GM18870 (cell line): Measurements from ENCODE around the gene GRPR.

Experiments
- ATAC-seq: cut with Tn5 transposase; IDR thresholded peaks from one replicate; pipeline ENCODE4 v1.9.1; 2021; ENCODE audit warnings: moderate library complexity; ENCODE audit not compliant: unreplicated experiment

Gene GRPR

DNA sequence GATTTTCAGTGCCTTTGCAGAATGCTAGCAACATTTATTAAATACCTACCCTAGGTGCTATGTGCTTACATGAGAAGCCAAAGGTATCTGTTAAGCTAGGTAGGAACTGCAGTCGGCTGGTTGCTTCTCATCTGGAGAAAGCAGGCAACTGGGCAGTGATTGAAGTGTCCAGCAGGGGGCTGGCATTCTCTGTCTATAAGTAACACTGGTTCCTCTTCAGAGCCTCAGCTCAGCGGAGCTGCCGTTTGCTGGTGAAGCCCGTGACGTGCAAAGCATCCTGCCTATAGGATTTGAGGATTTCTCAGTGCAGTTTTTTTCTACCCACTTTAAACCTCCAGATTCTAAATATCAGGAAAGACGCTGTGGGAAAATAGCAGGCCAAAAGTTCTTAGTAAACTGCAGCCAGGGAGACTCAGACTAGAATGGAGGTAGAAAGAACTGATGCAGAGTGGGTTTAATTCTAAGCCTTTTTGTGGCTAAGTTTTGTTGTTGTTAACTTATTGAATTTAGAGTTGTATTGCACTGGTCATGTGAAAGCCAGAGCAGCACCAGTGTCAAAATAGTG, at the start of gene GRPR:
GRPR (plus strand) TSS at position 344 of the 565 bp plus-strand sequence. CDS start 389 bp downstream, outside the sequence.
- peak; percentile 46 for ATAC-seq

DNA sequence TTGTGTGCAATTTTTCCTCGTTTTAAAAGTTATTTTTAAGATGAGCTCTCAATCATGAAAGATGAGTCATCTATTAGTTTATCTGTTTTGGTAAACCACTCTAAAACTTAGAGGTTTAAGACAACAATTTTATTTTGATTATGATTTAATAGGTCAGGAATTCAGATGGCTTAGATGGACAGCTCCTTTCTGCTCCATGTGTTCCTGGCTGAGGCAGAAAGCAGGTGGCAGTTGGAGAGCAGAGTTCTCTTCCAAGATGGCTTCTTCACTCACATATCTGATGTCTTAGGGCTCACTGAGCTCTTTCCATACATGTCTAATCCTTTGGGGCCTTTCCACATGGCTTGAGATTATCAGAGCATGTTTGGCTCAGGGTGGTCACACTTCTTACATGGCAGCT, 48.3 kb upstream of the GRPR start:
- no peak for ATAC-seq

DNA sequence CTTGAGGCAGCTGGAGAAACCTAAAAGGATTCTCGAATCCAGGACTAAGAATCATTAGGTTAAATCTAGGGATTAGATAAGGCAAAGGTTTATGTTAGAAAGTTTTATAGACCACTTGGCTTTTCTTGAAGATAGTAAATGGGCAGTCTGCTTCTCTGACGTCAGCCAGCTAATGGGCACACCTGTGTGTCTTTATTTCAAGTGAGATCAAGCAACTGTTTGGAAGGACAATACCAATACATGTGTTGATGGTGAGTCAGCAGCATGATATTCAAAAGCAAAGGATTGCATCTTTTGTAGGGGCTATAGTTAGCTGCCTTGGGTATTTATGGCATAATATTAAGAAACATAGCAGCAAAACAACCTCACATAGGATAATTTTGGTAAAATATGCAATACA, 46.5 kb upstream of the GRPR start:
- no peak for ATAC-seq

DNA sequence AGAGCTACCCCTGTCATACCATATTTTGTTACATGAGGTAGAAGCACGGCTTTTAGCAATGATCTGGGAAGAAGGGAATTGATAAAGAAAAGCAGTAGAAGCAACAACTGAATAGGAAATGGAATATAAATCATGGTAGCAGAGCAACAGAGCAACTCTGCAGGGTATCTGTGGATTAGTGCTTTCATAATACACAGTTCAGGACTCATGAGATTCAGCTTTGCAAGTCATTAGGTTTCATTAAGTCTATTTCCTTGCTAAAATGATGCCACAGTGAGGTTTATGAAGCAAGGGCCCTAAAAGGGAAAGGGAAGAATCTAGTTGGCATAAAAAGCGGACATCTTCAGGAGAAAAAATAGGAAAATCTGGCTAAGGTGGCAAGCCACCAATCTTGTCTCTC, 45.6 kb upstream of the GRPR start:
- no peak for ATAC-seq

DNA sequence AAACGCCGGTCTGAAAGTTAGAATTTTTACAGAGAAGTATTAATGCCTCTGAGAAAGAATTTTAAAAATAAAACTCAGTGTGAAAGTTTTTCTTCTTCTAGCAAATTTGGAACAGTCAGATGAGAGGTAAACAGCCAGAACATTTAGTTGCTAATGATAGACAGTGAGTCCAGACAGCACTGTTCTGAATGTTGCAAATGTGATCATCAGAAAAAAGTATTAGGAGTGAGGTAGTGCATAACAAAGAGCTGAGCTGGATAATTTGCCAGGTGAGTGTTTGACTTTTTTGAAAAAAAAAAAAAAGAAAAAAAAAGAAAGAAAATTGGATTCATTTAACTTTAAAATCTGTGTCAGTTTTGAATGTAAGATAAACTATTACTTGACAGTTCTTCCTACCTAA, 42.0 kb upstream of the GRPR start:
- no peak for ATAC-seq

DNA sequence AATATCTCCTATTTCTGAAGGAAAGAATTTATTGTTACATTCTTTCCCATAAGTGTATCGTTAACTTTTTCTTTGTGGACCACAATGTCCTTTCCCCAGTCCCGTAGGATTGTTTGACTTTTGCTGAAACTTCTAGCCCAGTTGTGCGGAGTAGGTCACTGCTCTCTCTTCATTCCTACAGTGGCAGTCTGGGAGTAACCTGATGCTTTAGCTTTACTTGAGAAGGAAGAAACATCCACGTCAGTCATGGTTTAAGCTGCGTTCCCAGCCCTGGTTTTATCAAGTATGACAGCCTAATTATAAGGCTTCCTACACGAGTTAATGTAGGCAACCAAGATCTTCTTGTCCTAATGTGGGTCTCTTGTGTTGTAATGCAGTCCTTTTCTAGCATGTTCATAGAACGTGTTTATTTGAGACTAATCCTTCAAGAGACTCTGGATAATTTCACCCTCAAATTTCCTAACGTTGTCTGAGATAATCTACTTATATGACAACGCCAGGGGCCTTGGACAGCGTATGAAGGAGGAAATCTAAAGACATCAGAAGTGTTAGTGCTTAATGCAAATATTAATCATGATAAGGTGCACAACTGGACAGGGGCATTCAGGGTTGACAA, 40.8 kb upstream of the GRPR start:
- ATAC-seq, result no peak

DNA sequence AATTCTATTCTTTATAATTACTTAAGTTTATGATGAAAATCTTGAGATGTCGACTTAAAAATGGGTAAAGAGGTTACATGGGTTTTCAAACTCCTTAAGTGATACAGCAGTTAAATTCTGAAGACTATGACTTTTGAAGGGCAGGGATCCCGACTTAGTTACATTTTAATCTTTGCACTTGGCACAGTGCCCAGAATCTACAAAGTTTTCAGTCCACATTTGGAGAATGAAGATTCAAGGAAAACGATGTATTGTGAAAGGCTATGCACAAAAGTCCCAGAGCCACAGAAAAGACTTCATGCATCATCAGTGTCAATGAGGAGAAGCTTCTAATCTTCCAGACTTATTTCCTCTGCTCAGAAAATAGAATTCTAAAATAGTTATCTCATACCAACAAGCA, 36.3 kb upstream of the GRPR start:
- no peak for ATAC-seq

DNA sequence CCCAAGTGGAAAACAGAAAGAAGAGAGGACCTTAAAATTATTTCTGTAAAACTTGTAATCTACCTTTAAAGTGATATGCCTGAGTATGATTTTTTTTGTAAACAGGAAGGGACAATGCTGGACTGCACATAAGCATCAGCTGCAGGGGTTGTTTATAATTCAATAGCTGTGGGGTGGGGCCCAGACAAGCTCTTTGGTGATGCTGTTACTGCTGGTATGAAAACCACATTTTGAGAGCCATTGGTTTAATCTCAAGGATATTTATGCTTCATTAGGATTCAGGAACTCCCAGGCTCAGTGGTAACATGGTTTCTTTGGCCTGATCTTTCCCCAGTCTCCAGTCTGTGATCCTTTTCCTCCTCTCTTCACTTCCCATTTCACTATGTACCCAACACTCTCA, 34.3 kb upstream of the GRPR start:
- no peak for ATAC-seq

DNA sequence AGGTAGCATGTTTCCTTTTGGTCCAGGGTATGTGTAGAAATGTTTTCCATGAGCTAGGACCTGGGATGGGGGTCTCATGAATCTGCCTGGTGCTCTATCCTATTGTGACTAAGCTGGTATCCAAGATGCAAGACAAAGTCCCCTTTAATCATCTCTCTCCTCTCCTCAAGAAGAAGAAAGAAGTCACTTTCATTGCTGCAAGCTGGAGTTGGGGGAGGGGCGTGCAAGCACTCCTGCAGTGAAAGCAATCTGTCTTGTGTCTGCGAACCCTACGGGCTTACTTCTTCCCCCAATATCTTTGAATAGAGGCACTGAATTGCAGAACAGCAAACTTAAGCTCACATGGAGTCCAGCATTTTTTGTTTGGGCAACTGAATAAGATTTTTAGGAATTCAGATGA, 27.2 kb upstream of the GRPR start:
- no peak for ATAC-seq

DNA sequence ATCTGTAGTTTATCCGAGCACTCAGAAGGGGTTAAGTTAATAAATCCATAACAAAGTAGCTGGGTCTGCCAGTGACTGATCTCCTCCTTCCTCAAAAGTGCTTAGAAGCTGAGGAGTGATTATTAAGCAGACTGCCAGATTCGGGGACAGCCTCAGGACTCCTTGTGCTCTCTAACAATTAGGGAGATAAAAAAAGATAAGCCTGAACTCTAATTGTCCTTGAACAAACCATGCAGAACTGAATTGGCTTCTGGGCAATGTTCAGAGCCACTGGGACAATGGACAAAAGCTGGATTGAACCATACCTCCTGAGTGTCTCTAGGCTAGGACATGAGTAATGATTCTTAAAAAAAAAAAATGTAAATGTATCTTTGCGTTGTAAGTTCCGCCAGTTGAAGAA, 22.7 kb upstream of the GRPR start:
- ATAC-seq, result no peak

DNA sequence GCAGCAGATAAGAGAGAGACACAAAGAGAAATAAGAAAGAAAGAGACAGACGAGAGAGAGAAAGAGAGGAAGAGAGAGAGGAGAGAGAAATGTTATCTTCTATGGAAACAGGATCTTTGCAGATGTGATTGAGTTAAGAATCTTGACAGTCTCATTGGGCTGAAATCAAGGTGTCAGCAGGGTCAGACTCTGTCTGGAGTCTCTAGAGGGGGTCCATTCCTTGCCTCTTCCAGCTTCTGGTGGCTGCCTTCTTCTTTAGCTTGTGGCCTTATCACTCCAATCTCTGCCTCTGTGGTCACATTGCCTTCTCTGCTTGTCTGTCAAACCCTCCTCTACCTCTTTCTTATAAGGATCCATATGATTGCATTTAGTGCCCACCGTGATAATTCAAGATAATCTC, 21.8 kb upstream of the GRPR start:
- ATAC-seq, result no peak

DNA sequence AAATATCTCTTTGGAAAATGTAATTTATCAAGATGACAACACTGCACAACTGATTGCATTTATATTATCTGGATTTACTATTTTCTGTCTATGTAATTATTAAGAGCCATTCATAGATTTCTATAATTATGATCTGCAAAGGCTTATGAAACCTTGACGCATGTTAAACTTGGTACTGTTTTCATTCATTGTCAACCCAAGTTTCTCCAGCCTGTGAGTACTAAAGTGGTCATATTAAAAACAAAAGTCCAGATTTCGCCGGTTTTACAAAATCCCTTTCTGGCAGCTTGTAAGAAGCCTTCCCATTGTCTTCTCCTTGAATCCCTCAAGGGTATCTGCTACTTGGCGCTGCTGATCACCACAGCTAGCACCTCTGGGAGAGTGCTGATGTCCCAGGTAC, 19.7 kb upstream of the GRPR start:
- peak; percentile 52 for ATAC-seq

DNA sequence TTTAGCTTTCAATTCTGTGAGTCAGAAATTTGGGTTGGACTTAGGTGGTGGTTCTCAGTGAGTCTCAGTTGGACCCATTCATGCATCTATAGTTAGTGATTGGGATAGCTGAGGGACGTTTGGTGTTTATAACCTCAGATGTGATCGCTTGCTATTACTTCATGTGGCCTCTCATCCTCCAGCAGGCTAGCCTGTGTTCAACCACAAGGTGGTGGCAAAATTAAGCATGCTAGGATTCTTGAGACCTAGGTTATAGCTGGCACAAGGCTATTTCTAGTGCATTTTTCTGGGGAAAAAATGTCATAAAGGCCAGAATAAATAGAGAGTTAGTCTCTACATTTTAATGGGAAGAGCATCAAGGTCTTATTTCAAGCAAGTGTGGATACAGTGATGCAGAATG, 10.9 kb upstream of the GRPR start:
- ATAC-seq, result no peak

DNA sequence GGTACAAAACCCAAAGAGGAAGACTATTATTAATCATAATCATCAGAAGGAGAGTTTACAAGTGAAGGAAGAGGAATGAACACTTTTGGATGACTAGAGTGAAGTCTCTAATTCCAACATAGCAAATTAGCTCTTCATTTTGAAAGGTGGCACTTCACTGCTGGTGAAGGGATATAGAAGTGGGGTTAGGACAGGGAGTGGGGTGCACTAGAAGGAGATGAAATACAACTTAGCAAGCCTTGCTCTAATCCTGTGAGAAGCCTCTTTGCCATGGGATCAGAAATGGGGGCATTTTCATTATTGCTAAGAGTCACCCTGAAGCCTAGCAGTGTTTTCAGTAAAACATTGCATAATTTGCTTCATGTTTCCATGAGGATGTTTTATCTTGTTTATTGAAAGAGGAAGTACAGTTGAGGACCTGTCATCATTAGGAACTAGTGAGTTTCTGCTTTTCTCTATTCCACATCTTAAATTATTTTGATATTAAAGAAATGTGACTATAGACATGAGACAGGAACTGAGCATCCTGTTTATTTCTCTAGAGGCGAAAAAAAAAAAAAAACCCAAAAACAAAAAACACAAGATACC, 9.3 kb upstream of the GRPR start:
- ATAC-seq, result no peak

DNA sequence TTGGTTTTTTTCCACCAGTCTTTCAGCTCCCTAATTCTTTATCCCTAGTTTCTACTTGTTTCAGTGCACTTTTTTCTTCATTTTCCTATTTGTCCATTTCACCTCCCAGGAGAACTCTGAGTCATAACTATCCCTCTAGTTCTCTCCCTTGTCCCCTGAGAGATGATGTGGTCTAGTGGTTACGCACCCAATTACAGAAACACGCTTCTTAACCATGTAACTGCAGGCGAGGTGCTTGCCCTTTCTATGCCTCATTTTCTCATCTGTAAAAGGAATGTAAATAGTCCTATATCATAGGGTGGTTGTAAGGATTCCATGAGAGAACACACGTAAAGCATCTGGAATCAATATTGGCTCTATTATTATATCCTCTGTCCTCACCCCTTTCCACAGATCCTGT, 8.8 kb upstream of the GRPR start:
- no peak for ATAC-seq

DNA sequence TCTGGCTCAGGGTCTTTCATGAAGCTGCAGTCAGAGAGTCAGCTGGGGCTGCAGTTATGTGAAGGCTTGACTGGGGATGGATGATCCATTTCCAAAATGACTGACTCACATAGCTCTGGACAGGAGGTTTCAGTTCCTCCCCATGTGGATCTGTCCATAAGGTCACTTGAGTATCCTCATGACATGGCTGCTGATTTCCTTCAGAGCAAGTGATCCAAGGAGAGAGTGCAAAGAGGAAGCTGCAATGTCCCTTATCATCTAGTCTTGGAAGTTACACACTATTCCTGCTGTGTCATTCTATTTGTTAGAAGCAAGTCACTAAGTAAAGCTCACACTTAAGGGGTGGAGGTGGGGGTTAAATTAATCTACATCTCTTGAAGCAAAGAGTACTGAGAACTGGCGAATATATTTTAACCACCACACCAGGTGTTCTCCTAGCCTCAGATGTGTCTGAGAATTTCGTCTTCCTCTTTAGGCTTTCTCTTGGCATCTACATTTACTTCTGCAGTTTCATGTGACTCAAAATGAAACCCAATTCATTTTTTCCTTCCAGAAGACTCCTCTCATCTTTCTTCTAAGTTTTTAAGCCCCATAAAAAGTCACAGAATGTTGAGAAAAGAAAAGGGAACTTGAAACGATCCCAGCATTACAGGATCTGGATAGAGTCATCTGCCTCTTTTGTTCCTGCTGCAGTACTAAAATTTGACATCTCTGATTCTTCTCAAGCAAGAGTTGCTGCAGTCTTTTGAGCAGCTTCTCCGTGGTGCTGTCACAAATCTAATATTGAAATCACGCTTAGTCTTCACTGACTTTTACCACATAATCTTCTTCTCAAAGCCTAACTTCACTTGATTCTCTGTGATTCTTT, 3.8 kb upstream of the GRPR start:
- peak; percentile 86 for ATAC-seq

DNA sequence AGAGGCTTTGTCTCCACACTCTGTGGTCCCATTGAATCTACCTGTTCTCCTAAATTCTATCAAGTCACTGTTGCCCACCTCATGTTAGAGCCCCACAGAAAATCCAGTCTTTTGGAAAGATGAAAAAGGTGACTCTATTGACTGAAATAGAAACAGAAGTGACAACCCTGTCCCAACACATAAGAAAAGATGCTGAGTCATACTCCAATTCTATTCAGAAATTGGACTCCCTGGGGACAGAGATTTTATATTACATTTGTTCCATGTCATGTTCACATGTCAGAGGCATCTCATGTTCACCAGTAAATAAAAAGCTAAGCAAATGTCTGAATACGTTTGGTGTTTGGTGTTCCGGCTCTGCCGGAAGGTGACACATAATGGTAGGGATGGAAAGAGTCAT, 2.9 kb upstream of the GRPR start:
- no peak for ATAC-seq

DNA sequence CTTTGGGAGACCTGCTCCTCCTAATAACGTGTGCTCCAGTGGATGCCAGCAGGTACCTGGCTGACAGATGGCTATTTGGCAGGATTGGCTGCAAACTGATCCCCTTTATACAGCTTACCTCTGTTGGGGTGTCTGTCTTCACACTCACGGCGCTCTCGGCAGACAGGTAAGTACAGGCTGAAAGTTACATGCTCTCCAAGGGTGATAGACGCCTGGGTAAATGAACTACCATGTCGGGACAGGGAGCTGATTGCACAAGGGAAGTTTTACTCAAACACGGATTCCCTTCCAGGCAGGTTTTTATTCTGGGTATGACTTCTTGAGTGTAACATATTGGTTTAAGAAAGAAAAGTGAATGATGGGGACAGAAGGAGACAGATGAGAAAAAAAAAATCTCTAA, 836 bp downstream of the GRPR start:
- no peak for ATAC-seq

DNA sequence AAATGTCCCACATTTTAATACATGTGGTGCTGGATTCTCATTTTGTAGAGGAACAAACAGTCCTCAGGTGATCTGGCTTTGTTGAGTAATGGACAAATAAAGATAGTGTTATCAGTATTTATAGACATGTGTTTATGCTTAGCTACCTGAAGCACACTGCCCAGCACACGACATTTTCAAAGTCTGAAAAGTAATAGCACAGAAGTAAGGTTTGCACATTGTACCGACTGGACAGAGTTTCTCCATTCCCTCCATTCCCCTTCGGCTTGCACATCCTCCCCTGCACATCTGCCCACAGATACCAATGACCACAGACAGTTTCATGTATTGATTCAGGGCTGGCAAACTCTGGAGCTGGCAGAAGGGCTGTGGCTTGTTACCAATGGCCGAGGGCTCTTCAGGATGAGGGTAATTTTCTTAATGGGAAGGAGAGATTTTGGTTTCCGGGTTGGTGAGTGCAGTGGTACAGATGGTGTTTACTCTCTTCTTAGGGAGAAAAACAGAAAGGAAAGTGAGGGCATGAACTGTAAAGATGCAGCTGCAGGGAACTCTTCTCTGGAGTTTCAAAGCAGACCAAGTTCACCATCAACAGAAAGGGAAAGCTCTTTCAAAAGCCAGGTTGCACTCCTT, 2.3 kb downstream of the GRPR start:
- ATAC-seq, result no peak

DNA sequence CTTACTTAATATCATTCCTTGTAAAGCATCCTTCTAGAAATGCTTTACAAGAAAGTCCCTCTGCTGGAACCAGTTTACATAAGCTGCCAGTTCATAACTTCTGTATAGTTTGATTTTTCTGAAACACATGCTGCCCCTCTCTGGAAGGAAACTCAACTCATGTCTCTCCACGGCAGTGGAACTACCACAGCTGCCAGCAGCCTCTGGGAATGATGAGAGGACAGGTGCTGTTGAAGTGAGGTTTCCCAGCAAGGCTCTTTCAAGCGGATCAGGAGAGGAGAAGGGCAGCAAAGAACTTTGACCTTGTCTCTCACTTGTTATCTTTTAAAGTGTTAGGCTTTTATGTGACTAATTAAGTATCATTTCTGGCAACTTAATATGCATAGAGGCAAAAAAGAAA, 7.3 kb downstream of the GRPR start:
- no peak for ATAC-seq

DNA sequence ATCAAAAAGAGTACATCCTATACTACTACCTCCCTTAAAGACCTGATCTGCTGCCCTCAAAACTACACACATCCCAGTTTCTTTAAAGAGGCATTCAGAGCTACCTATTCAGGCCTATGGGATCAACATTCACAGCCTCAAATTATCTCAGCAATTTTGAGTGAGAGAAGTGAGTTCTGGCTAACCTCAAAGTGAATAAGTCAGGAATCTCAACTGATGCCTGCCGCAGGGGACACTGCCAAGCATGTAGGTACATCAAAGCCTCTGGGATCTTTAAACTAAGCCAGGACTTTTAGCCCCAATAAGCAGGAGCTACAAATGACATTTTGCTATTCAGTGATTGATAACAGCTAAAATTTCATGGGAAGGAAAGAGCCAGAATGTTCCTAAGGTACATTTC, 11.6 kb downstream of the GRPR start:
- ATAC-seq, result no peak

DNA sequence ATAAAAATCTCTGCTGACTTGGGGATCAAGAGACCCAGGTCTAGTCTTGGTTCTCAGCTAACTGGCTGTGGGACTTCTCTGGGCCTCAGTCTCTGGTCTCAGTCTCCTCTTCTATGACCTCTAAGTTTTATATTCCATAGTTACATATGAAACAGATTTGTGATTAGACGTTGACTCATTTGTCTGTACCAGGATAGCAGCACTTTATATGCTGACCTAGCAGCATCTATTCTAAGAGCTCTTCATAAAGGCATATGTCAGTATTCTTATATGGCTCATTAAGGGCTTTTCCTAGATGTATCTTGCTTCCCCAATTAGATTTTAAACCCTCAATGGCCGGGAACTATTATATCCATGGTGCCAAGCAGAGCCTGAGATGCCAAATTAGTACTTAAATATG, 12.7 kb downstream of the GRPR start:
- no peak for ATAC-seq
